ENCODE data around the gene NDUFAF8.

NDUFAF8 gene

GRCh38 chr17:81202318-81202717 lies 36.8 kb upstream of the NDUFAF8 start:
- no peak for DNase-seq (ENCODE audit: low read depth)

GRCh38 chr17:81203136-81203535 lies 36.0 kb upstream of the NDUFAF8 start:
- H3K4me3 ChIP-seq (ENCODE audit: low read length) = no peak overlapping the region
- no peak for TF ChIP-seq CTCF (conservative IDR thresholded peaks at IDR 0.05; ENCODE audit: low read depth, low read length)
- DNase-seq (ENCODE audit: low read depth) = no peak

More at GRCh38 chr17:81202318-81202717, 36.8 kb upstream of the NDUFAF8 start:
- no peak for TF ChIP-seq CTCF (conservative IDR thresholded peaks at IDR 0.05; ENCODE audit: low read depth, low read length)
- no peak overlapping the region for H3K4me3 ChIP-seq (ENCODE audit: low read length)

DNA sequence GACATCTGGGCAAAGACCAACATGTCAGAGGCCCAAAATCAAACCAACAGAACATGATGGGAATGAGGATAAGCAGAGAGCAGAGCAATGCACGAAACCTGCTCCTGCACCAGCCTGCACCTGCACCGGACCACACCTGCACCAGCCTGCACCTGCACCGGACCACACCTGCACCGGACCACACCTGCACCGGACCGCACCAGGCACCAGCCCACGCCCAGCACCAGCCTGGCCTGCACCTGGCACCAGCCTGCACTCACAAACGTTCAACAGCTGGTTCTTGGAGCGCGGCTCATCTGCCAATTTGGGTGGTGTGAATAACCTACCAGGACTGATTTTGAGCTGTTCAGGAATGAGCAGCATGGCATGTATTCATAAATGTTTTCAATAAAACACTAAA lies 34.5 kb upstream of the NDUFAF8 start:
- no peak for TF ChIP-seq CTCF (conservative IDR thresholded peaks at IDR 0.05; ENCODE audit: low read depth, low read length)
- DNase-seq (ENCODE audit: low read depth) = no peak
- no peak overlapping the region for H3K4me3 ChIP-seq (ENCODE audit: low read length)

- H3K4me3 ChIP-seq (ENCODE audit: low read length) = no peak overlapping the region
- TF ChIP-seq CTCF (conservative IDR thresholded peaks at IDR 0.05; ENCODE audit: low read depth, low read length) = no peak
Measured at GRCh38 chr17:81206166-81206565, 33.0 kb upstream of the NDUFAF8 start.

GRCh38 chr17:81206657-81207056 lies 32.5 kb upstream of the NDUFAF8 start:
- no peak for TF ChIP-seq CTCF (conservative IDR thresholded peaks at IDR 0.05; ENCODE audit: low read depth, low read length)
- DNase-seq (ENCODE audit: low read depth) = no peak
- no peak overlapping the region for H3K4me3 ChIP-seq (ENCODE audit: low read length)

More at GRCh38 chr17:81206166-81206565, 33.0 kb upstream of the NDUFAF8 start:
- no peak for DNase-seq (ENCODE audit: low read depth)

- no peak overlapping the region for H3K4me3 ChIP-seq (ENCODE audit: low read length)
- TF ChIP-seq CTCF (conservative IDR thresholded peaks at IDR 0.05; ENCODE audit: low read depth, low read length) = no peak
Measured at GRCh38 chr17:81207610-81208581, 31.2 kb upstream of the NDUFAF8 start.

DNA sequence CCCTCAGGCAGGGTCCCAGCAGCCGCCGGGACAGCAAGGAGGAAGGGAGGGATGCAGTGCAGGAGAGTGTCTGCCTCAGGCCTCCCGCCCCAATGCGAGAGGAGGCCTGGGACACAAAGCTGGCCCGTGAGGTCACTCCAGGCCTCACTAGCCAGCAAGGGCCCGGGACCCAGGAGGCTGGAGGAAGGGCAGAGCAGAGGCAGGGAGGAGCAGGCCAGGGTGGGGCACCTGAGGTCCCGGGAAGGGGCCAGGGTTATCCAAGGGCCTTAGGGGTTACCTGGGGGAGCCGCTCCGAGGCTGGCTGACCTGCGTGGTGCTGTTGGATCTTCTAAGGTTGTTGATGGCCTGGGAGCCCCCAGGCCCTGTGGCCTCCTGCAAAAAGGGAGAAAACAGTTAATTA lies 30.5 kb upstream of the NDUFAF8 start:
- H3K4me3 ChIP-seq (ENCODE audit: low read length) = no peak overlapping the region
- no peak for DNase-seq (ENCODE audit: low read depth)
- no peak for TF ChIP-seq CTCF (conservative IDR thresholded peaks at IDR 0.05; ENCODE audit: low read depth, low read length)

More at GRCh38 chr17:81207610-81208581, 31.2 kb upstream of the NDUFAF8 start:
- no peak for DNase-seq (ENCODE audit: low read depth)
